Epithelial cell of esophagus (primary cell): Measurements from ENCODE around the gene DNM2.
"Not testable (repeated sequence)": the region's sequence is repeated elsewhere in the genome, so short reads cannot be mapped to it uniquely, and the experiment has no call there.

ENCODE experiments used
- DNase-seq: peaks from one replicate; pipeline ENCODE4 v3.0.0; 2010; ENCODE audit warnings: low read depth
- H3K4me3 ChIP-seq: 2 replicates; pipeline ENCODE4 v1.5.1; 2011; ENCODE audit warnings: mild to moderate bottlenecking, low read length, control low read depth
- TF ChIP-seq, protein P1 (sequence below): IDR thresholded peaks from 2 replicates; pipeline ENCODE4 v1.5.1; 2011; ENCODE audit warnings: low read depth, mild to moderate bottlenecking, low read length, control low read depth, inconsistent platforms; ENCODE audit not compliant: insufficient read depth; ENCODE audit errors: missing control alignments

Gene DNM2

DNA sequence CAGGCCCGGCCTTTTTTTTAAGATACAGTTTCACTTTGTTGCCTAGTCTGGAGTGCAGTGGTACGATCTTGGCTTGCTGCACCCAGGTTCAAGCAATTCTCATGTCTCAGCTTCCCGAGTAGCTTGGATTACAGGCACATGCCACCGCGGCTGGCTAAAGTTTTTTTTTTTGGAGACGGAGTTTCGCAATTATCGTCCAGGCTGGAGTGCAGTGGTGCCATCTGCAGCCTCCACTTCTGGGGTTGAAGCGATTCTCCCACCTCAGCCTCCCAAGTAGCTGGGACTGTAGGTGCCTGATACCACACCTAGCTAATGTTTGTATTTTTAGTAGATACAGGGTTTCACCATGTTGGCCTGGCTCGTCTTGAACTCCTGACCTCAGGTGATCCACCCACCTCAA, 148.6 kb downstream of the DNM2 start:
- no peak for DNase-seq
- H3K4me3 ChIP-seq = no peak overlapping the region
- TF ChIP-seq, protein P1, sequence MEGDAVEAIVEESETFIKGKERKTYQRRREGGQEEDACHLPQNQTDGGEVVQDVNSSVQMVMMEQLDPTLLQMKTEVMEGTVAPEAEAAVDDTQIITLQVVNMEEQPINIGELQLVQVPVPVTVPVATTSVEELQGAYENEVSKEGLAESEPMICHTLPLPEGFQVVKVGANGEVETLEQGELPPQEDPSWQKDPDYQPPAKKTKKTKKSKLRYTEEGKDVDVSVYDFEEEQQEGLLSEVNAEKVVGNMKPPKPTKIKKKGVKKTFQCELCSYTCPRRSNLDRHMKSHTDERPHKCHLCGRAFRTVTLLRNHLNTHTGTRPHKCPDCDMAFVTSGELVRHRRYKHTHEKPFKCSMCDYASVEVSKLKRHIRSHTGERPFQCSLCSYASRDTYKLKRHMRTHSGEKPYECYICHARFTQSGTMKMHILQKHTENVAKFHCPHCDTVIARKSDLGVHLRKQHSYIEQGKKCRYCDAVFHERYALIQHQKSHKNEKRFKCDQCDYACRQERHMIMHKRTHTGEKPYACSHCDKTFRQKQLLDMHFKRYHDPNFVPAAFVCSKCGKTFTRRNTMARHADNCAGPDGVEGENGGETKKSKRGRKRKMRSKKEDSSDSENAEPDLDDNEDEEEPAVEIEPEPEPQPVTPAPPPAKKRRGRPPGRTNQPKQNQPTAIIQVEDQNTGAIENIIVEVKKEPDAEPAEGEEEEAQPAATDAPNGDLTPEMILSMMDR = no peak

DNA sequence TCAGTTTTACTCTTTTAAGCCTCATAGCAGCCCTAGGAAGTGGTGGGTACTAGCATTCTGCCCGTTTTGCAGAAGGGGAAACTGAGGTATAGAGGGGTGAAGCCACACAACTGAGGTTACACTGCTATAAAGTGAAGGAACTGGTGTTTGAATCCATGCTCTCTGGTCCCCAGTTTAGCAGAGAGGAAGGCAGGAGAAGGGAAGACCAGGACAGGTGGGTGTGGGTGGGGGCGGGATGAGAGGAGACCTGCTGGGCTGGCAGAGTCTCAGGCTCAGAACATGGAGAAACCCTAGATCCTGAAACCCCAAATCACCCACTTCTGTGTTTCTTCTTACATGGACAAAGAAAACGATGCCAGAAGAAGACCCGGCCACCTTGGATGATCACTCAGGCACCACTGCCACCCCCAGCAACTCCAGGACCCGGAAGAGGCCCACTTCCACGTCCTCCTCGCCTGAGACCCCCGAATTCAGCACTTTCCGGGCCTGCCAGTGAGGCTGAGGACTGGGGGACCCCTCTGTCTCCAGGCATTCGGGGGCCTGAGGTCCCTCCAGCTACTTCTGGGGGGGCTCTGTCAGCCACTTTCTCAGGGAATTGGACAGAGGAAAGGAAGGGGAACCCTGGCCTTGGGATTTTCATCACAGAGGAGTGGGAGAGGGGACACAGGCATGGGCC, 151.1 kb downstream of the DNM2 start:
- TF ChIP-seq, protein P1 = no peak
- no peak overlapping the region for H3K4me3 ChIP-seq
- no peak for DNase-seq

DNA sequence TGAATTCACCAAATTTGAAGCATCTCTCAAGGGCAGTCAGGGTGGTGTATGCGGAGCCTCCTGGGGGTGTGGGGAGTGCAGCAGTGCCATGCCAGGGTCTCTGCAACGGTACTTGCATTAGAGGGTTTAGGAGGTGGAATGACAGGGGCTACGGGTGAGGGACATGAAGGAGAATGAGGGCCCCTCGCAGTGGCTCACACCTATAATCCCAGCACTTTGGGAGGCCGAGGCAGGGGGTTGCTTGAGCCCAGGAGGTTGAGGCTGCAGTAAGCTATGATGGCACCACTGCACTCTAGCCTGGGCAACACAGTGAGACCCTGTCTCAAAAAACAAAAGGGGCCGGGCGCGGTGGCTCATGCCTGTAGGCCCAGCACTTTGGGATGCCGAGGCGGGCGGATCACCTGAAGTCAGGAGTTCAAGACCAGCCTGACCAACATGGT, 152.0 kb downstream of the DNM2 start:
- not testable (repeated sequence) for H3K4me3 ChIP-seq

DNA sequence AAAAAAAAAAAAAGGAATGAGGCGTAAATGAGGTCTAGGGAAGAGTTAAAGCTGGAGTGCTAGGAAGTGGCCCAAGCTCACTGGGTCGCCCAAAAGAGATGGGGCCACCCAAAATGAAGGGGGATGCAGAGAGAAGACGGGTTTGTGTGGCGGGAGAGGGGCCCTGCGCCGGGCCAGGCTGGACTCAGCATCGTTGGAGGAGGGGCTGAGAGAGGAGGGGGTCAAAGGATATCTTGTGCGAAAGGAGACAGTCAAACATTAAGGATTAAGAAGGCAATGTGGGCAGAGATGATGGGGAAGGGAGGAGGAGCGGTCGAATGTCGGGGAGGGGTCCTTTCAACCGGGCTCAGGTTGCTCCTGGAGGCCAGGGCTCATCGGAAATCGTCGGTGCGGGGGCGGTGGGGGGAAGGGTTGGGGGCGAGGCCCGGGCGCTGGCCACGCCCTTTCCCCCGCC, 152.6 kb downstream of the DNM2 start:
- peak overlapping the region; percentile 51 for H3K4me3 ChIP-seq
- TF ChIP-seq, protein P1 = no peak
- DNase-seq = no peak

More for the DNA sequence above, 152.0 kb downstream of the DNM2 start:
- DNase-seq = not testable (repeated sequence)

DNA sequence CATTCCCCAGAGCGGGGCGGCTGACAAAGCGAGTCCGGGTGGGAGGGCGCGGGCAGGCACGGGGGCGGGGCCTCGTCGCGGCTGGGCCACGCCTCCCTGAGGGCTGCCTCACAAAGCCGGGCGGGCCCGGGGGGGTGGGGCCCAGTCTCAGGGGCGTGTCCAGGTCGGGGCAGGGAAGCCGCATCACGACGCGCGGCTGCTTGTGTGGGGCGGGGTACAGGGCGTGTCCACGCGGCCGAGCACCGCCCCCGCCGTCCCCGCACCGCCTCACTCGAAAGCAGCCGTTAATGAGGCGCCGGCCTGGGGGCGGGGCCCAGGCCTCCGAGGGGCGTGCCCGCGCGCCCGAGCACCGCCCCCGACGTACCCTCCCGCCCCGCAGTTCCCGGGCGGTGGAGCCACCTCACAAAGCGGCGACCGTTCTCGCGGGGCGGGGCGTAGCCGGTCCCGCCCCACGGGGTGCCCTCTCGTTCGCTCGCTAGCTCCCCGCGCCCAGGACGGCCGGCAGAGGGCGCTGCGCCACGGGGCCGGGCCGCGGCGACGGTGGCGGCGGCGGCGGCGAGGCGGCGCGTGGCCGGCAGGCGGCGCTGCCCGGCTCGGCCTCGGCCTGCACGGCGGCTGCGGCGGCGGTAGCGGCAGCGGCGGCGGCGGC, 153.2 kb downstream of the DNM2 start, which contains the start of gene CARM1:
Gene CARM1, plus strand, starts transcription at position 599 of the 649 bp plus-strand sequence. CDS start 150 bp downstream, outside the sequence.
- H3K4me3 ChIP-seq = peak within 1 kb of the TSS; percentile 83
- TF ChIP-seq, protein P1 = peak; percentile 36
- peak; percentile 99 for DNase-seq

DNA sequence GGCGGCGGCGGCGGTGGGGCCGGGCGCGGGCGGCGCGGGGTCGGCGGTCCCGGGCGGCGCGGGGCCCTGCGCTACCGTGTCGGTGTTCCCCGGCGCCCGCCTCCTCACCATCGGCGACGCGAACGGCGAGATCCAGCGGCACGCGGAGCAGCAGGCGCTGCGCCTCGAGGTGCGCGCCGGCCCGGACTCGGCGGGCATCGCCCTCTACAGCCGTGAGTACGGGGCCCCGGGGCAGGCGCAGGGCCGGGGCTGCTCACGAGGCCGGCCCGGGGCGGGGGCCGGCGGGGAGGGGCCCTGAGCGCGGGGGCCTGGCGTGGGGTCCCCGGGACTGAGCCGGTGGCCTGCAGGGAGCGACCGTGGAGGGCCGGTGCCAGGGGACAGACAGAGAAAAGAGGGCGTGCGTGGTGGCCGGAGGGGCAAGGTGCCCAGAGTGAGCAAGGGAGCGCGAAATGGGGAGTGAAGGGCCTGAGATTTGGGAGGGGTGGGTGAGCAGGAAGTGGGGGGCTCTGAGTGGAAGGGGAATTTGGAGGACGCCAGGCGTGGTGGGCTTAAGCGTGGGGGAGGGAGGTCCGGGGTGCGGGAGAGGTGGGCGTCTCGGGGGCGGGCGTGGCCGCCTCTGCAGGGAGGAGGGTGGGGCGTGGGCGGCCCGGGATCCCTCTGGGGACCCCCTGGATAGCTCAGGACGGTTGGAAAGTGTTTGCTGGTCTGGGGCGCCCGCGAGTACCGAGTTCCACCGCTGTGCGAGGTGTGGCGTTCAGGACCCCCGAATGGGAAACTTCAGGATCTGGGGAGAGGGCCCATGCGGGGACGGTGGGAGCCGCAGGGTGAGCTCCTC, 154.0 kb downstream of the DNM2 start:
- TF ChIP-seq, protein P1 = peak; percentile 18
- DNase-seq = peak; percentile 24
- H3K4me3 ChIP-seq = peak overlapping the region; percentile 83
